Limb (tissue), 2 donors: Measurements from ENCODE around the gene RASSF4.
A peak's percentile ranks its signal among the peaks of the same experiment; 100 is the strongest.

Experiments
- DNase-seq, 2 donors: peaks; one replicate each; pipeline ENCODE4 v3.0.0-alpha.2; 2016; ENCODE audit errors: extremely low spot score in 2 of 2

The RASSF4 gene

GRCh38 chr10:44927352-44927751 lies 32.2 kb upstream of the RASSF4 start:
- no peak for DNase-seq

- no peak for DNase-seq
These were observed 31.1 kb upstream of the RASSF4 start for GRCh38 chr10:44928462-44928861.

DNA sequence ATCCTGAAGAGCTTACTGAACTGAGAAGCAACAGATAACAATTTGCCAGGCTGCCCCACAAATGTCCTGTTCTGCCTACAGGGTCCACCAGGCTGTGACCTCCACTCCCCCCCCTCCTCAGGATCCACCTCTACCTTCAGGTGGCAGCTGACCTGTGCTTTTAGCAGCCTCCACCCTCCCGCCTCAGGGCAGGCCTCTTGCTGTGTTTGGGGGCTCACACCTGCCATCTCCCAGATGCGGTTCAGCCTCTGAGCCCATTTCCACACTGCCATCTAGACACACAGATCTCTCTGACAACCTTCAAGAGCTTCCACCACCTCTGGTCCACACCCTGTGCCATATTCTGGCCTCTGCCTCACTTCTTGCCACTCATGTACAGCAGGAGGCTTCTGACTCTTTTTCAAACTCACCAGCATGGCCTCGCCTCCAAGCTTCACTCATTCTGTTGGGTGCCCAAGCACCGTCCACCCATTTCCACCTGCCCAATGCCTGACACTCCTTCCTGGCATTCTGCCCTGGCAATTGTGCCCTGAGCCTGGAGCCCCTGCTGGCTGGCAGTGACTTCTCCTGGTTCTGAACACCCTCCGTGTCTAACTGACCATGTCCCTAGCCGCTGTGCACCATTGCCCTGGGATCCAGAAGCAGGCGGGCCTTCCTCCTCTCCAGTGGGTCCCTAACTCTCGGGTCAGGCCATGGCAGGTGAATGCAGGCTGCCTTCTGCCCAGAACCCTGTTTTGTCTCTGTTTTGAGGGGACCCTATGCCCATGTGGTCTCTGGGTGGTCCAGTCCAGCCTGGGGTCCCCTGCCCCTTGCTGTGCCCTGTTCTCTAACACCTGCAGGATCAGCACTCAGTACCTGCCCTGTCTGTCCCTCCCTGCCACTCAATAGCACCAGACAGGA lies 30.0 kb upstream of the RASSF4 start:
- peak in 1 of 2 donors; percentile 27 for DNase-seq

DNA sequence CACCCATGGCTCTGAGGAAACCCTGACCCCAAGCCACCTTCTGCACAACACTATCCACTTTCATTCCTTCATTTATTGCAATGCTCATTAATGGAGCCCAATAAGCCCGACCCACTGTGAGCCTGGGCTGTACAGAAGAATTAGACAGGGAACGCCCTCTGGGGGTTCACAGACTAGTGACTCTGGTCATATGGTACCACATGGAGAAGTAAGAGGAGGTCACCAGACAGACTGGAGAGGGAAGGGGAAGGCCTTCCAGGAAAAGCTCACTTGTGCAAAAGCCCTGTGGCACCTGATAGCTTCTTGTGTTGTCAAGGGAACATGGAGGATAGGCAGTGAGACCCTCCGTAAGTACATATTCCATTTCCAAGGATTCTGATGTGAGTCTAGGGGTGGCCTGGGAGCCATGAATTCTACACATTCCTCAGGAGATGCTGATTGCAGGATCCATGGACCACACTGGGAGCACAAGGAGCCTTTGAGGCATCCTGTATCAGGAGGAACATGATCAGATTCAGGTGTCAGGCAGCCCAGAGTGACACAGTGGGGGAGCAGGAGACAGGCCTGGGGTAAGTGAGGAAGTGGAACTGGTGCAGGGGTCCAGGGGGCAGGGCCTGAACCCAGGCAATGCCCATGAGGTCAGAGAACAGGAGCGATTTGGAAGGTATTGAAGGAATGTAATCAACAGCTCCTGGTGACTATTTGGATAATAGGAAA lies 28.5 kb upstream of the RASSF4 start:
- DNase-seq, result peak in 1 of 2 donors; percentile 16

- DNase-seq, result peak in 1 of 2 donors; percentile 27
These were observed 27.7 kb upstream of the RASSF4 start for GRCh38 chr10:44931621-44932516.

DNA sequence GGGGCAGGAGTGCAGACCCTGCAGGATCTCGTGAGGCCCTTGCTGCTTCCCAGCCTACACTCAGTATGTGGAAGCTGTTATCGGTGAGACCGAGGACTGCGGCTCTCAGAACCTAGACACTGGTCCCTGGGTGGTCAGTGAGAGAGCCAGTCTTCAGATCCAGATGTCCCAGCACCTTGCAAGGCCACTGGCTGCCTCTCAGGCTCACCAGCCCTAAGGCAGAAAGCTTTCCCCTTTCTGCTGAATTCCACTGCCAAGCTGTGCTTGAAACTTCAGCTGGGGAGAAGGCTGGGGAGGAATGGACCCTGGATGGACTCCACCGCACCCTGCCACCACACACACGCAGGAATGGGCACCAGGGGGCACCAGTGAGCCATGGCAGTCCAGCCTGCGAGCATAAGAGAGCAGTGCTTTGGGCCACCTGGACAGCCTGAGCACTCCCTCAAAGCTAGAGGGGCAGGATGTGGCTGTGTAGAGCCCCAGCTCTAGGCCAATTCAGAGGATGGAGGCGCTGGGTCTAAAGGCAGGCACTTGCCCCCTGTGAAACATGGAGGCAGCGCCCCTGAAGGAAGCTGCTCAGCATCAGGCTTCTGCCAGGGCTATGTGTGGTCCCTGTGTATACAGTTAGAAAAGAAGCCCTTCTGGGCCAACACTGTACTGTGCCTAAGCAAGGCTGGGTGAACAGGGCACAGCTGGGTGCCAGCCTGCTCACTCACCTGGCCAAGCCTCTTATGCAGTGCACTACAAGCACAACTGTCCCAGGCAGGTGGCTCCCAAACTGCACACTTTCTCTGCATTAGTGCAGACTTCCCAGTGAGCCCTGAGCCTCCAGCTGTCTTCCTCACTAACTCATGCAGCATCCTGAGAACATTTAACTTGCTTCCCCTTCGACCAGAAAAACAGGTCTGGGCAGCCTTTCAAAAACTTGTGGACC lies 26.8 kb upstream of the RASSF4 start:
- peak; percentile 77 to 91 for DNase-seq

DNA sequence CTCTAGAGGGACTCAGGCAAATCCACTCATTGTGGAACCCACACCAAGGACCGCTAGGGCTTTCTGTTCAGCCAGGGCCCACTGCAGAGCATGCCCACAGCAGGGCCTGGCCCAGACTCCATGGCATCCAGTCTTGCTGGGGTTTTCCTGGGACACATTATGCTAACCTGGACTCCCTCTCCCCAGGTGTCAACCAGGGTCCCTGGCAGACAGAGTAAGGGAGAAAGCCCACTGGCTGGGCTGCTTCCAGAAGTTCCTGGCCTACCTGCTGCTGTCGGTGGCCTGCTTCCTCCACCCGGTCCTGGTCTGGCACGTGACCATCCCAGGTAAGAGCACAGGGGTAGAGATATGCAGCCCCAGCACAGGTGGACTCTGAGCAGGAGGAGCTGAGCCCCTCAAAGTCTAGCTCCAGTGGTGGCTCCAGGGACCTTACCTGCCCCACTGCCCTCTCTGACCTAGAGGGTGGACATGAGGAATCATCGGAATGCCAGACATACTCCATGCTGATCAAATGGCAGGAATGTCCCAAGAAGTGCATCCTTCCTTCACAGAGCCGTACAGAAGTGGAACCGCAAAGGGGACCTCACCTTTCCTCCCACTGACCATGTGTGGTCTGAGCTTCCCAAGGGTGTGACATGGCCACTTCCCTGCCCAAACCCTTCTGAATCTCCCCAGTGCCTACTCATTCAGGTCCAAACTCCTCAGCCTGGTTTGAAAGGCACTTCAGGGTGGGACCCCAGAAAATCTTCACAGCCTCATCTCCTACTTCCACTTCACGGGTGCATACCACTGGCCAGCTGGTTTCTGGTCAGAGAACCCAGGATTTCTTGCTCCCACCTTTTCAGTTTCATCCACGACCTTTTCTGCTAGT lies 25.9 kb upstream of the RASSF4 start:
- DNase-seq, result no peak

- no peak for DNase-seq
These were observed 25.0 kb upstream of the RASSF4 start for GRCh38 chr10:44934416-44935200.

- DNase-seq, result peak; percentile 70 to 79
These were observed 24.2 kb upstream of the RASSF4 start for GRCh38 chr10:44935201-44935965.

- no peak for DNase-seq
These were observed 23.7 kb upstream of the RASSF4 start for GRCh38 chr10:44935966-44936295.

DNA sequence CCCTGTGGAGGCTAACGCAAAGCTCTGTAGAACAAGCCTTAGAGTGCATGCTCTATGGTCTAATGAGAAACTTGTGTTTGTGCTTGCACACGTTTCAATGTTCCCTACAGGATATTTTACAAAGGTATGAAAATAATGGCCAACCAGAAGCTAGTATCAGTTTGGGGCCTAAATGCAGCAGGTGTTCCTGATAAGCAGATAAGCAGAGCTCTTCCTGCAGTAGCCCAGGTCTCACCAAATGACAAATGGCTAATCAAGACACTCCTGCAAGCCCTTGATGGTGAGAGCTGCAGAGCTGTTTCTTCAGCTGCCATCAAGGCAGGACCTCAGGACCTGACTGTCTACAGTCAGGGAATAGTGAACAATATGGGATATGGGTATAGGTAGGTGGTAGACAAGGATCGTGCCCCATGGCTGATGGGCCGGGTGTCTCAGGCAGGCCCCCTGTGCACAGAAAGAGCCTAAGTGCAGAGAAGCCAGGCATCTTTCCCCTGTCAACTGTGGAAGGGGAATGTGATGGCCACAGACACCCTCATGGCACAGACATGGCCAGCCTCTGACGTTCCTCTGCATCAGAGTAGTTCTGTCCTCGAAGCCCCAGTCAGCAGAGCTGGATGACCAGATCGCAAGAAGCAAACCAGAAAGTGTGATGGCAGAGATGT lies 23.2 kb upstream of the RASSF4 start:
- DNase-seq, result no peak

GRCh38 chr10:44937196-44938005 lies 22.2 kb upstream of the RASSF4 start:
- no peak for DNase-seq

DNA sequence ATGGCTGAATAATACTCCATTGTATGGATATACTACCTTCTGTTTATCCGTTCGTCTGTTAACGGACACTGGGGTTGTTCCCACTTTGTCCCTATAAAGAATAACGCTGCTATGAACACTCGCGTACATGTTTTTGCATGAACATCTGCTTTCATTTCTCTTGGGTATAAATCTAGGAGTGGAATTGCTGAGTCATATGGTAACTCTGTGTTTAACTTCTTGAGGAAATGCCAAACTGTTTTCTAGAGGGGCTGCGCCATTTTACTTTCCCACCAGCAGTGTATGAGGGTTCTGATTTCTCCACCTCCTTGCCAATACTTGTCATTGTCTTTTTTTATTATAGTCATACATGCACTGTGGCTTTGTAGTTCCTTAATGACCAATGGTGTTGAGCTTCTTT lies 20.6 kb upstream of the RASSF4 start:
- DNase-seq, result no peak

GRCh38 chr10:44939691-44940401 lies 19.8 kb upstream of the RASSF4 start:
- DNase-seq, result no peak

- no peak for DNase-seq
These were observed 15.2 kb upstream of the RASSF4 start for GRCh38 chr10:44944354-44944753.

DNA sequence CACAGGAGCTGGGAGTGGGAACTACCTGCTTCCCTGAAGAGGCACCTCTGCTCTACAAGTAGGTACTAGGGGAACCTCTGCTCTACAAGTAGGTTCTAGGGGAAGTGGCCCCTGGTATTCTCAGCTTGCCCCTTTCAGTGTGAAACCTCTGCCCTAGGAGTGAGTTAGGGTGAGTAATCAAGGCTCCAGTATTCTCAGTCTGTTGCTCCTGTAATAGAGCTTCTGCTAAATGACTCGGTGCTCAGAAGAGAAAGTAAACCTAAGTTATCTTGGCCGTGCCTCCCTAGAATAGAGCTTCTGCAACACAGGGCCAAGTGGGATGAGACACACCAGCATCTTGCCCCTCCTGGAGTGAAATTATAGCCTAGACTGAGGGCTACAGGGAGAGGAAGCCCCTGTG lies 13.4 kb upstream of the RASSF4 start:
- DNase-seq, result no peak
